HEK293T (cell line): Measurements from ENCODE around the gene MAST4.

Source experiments
- ARNT ChIP-seq: fragments of 450-650 bp; IDR thresholded peaks from 2 replicates; pipeline ENCODE4 v1.6.1; 2017; ENCODE audit warnings: mild to moderate bottlenecking
- FOXA1 ChIP-seq: fragments of 450-650 bp; IDR thresholded peaks from 2 replicates; pipeline ENCODE4 v1.6.1; 2016; ENCODE audit warnings: mild to moderate bottlenecking
- FOXK2 ChIP-seq: fragments of 450-650 bp; IDR thresholded peaks from 2 replicates; pipeline ENCODE4 v1.6.1; 2016; ENCODE audit warnings: mild to moderate bottlenecking
- PKNOX1 ChIP-seq: fragments of 450-650 bp; IDR thresholded peaks from 2 replicates; pipeline ENCODE4 v1.6.1; 2016
- SP1 ChIP-seq: fragments of 450-650 bp; IDR thresholded peaks from 2 replicates; pipeline ENCODE4 v1.6.1; 2017
- TARDBP ChIP-seq: fragments of 450-650 bp; IDR thresholded peaks from 2 replicates; pipeline ENCODE4 v1.6.1; 2016

- TF ChIP-seq PKNOX1 = no peak
- TF ChIP-seq TARDBP = no peak
- TF ChIP-seq SP1 = no peak
- TF ChIP-seq FOXA1 = no peak
- TF ChIP-seq FOXK2 = no peak
- no peak for TF ChIP-seq ARNT
Observed at GRCh38 chr5:67102708-67103107, 506.5 kb downstream of the MAST4 start.
